IPS-15b (cell line): ENCODE measurements around the gene PPIP5K1.

Experiments
- H3K27me3 ChIP-seq: one replicate; pipeline ENCODE4 v1.6.1; 2013; ENCODE audit warnings: low read length; ENCODE audit not compliant: control insufficient read depth, insufficient read depth
- H3K36me3 ChIP-seq: one replicate; pipeline ENCODE4 v1.6.1; 2013; ENCODE audit warnings: low read length; ENCODE audit not compliant: control insufficient read depth, insufficient read depth
- H3K4me1 ChIP-seq: one replicate; pipeline ENCODE4 v1.6.1; 2013; ENCODE audit warnings: mild to moderate bottlenecking, low read length; ENCODE audit not compliant: control insufficient read depth, insufficient read depth
- H3K4me3 ChIP-seq: one replicate; pipeline ENCODE4 v1.5.1; 2013; ENCODE audit warnings: low read depth, low read length
- H3K9ac ChIP-seq: one replicate; pipeline ENCODE4 v1.6.1; 2013; ENCODE audit warnings: low read depth, mild to moderate bottlenecking, low read length
- H3K9me3 ChIP-seq: one replicate; pipeline ENCODE4 v1.6.1; 2013; ENCODE audit warnings: mild to moderate bottlenecking, low read length; ENCODE audit not compliant: control insufficient read depth, insufficient read depth

PPIP5K1 gene

GRCh38 chr15:43514241-43515057, 75.6 kb downstream of the PPIP5K1 start:
- peak overlapping the region; percentile 38 for H3K4me3 ChIP-seq
- peaks cover 16% of the 10 kb centered on the region for H3K4me1 ChIP-seq
- H3K27me3 ChIP-seq: peaks cover 50% of the 10 kb centered on the region
- no peaks in the 10 kb centered on the region for H3K36me3 ChIP-seq
- H3K9me3 ChIP-seq: no peaks in the 10 kb centered on the region
- H3K9ac ChIP-seq: no peak overlapping the region

- peaks cover 14% of the 10 kb centered on the region for H3K4me1 ChIP-seq
- H3K36me3 ChIP-seq: no peaks in the 10 kb centered on the region
- no peak overlapping the region for H3K9ac ChIP-seq
- H3K4me3 ChIP-seq: no peak overlapping the region
- H3K27me3 ChIP-seq: peaks cover 41% of the 10 kb centered on the region
- H3K9me3 ChIP-seq: no peaks in the 10 kb centered on the region
These were observed 76.5 kb downstream of the PPIP5K1 start for GRCh38 chr15:43513550-43513949.

DNA sequence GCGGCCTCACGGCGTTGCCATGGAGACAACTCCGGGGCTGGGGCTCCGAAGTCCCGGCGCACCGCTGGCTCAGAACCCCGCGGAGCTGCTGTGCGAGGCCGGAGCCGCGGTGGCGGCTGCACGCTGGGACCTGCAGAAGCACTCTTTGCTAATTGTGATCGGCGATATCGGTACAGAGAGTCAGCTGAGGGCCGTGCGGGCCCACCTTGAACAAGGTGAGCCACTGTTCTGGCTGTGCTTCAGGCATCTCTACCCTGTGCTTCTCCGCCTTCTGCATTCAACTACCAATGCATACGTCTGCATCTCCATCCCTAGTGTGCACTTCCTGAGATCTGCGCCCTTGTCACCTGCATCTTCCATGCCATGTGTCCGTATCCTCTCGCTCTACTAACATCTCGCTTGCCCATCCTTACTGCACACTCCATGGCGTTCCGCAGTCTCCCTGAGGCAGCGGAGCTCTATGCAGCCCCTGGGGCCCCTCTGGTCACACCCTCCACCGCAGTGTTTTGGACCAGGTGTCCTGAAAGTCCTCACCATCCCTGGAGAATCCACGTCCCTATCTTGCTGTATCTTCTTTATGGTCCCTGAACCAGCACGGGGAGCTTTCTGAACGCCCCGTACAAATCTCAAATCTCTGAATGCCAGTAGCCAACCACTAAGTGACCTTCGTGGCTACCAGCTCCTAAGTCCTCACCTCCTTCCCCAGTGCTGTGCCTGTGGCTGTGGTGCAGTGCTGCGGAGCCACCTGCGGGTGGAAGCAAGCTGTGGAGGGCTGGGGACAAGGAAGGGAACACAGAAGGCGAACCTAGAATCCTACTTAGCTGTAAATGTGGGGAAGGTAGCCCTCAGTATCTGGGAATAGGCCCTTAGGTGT, 78.8 kb downstream of the PPIP5K1 start:
- Histone ChIP-seq H3K9ac (no peak overlapping the region), H3K27me3 (peaks cover 33% of the 10 kb centered on the region), H3K36me3 (no peaks in the 10 kb centered on the region), H3K4me1 (peaks cover 8% of the 10 kb centered on the region), H3K4me3 (peak overlapping the region; percentile 75), H3K9me3 (no peaks in the 10 kb centered on the region)

- Histone ChIP-seq H3K27me3 (peaks cover 25% of the 10 kb centered on the region), H3K9me3 (no peaks in the 10 kb centered on the region), H3K4me1 (peaks cover 5% of the 10 kb centered on the region), H3K9ac (peak overlapping the region; percentile 79), H3K4me3 (peak overlapping the region; percentile 89), H3K36me3 (no peaks in the 10 kb centered on the region)
These were observed 79.6 kb downstream of the PPIP5K1 start for GRCh38 chr15:43510200-43511011.

DNA sequence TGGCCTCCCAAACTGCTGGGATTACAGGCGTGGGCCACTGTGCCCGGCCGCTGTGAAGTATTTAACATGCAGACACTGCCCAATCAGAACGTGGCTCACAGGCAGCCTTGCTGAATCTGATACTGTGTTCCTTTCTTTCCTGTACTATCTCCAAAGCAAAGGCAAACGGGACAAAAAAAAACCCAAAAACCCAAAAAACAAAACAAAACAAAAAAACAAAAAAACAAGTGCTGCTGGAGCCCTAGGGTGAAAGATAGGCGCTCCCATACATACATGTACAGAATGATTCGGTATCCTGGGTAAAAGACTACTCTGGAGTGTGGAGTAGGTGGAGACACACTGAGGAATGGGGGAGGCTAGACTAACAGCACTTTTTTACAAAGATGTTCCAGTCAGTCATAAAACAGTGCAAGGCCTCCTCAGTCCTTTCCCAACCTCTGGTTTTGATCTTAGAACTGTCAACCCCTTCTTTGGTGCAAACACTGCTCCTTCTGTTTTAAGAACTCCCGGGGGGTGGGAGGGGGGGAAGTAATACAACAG, 80.3 kb downstream of the PPIP5K1 start:
- H3K36me3 ChIP-seq: no peaks in the 10 kb centered on the region
- H3K9ac ChIP-seq: no peak overlapping the region
- H3K4me1 ChIP-seq: peaks cover 5% of the 10 kb centered on the region
- H3K9me3 ChIP-seq: no peaks in the 10 kb centered on the region
- H3K4me3 ChIP-seq: peak overlapping the region; percentile 89
- peaks cover 21% of the 10 kb centered on the region for H3K27me3 ChIP-seq

DNA sequence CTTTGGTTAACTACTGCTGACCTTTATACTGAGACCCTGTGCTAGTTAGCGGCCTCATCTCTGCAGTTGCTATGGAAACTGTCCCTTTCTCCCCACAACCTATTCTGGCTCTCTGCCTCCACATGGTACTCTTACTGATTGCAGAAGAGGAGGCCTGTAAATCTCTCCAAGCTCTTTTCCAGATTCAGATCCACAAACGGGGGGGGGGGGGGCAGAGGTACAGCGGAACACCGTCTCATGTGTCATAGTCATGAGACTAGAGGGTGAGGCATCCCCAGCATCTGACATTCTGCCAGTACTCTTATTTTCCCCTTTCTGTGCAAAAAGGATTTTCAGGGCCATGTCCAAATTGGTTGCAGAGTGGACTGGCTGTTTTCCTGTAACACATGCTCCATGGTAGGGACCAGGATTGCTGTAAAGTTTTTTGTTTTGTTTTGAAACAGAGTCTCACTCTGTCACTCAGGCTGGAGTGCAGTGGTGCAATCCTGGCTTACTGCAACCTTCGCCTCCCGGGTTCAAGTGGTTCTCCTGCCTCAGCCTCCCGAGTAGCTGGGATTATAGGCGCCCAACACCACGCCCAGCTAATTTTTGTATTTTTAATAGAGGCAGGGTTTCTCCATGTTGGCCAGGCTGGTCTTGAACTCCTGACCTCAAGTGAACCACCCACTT, 80.9 kb downstream of the PPIP5K1 start:
- Histone ChIP-seq H3K9me3 (no peaks in the 10 kb centered on the region), H3K9ac (no peak overlapping the region), H3K4me1 (peaks cover 5% of the 10 kb centered on the region), H3K36me3 (no peaks in the 10 kb centered on the region), H3K4me3 (peak overlapping the region; percentile 89), H3K27me3 (peaks cover 21% of the 10 kb centered on the region)

DNA sequence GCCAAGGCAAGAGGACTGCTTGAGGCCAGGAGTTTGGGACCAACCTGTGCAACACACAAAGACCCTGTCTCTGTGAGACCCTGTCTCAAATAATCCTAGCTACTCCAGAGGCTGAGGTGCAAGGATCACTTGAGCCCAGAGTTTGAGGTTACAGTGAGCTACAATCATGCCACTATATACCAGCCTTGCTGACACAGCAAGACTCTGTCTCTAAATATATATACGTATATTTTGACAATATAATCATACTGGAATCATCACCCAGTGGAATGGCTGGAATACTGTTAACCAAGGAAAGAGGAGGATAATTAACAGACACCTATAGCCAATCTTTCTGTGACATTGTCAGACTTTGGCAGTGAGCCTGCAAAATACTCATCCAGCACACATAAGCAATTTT, 81.6 kb downstream of the PPIP5K1 start:
- Histone ChIP-seq H3K36me3 (no peaks in the 10 kb centered on the region), H3K9me3 (no peaks in the 10 kb centered on the region), H3K27me3 (peaks cover 21% of the 10 kb centered on the region), H3K4me1 (peaks cover 5% of the 10 kb centered on the region), H3K4me3 (no peak overlapping the region), H3K9ac (no peak overlapping the region)

DNA sequence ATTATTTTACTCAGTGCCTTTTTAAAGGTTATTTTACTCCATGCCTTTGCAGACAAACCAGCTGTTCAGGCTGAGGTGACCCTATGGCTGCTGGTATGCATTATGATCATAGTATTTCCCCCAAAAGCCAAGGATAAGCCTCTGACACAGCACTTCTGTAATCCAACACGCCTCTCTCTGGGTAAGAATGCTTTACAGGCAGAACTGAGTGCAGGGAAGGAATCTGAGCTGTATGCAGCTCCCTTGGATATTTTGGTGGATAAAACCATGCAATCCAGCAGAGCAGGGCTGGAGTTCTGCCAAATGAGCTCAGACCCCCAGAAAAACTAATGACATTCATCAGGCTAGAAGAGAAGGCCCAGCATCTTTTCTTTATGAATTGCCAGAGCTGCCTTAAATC, 84.3 kb downstream of the PPIP5K1 start:
- Histone ChIP-seq H3K4me3 (no peak overlapping the region), H3K9ac (no peak overlapping the region), H3K27me3 (no peaks in the 10 kb centered on the region), H3K36me3 (no peaks in the 10 kb centered on the region), H3K4me1 (peaks cover 5% of the 10 kb centered on the region), H3K9me3 (no peaks in the 10 kb centered on the region)

GRCh38 chr15:43499635-43500034, 90.4 kb downstream of the PPIP5K1 start:
- H3K9ac ChIP-seq: no peak overlapping the region
- H3K9me3 ChIP-seq: no peaks in the 10 kb centered on the region
- H3K4me1 ChIP-seq: no peaks in the 10 kb centered on the region
- H3K36me3 ChIP-seq: no peaks in the 10 kb centered on the region
- no peak overlapping the region for H3K4me3 ChIP-seq
- no peaks in the 10 kb centered on the region for H3K27me3 ChIP-seq

- Histone ChIP-seq H3K9me3 (no peaks in the 10 kb centered on the region), H3K4me1 (peaks cover under 1% of the 10 kb centered on the region), H3K36me3 (no peaks in the 10 kb centered on the region), H3K4me3 (no peak overlapping the region), H3K9ac (no peak overlapping the region), H3K27me3 (no peaks in the 10 kb centered on the region)
These were observed 91.0 kb downstream of the PPIP5K1 start for GRCh38 chr15:43498990-43499389.
